Measurements from ENCODE around the gene SLC23A2. TPM values are rescaled to one million over a fixed set of nuclear protein-coding genes. Genes with fewer than 3 reads are reported as not detected.
"Not testable (repeated sequence)": the region's sequence is repeated elsewhere in the genome, so short reads cannot be mapped to it uniquely, and the experiment has no call there.

SLC23A2 gene
- total RNA-seq, 1 experiment from 2014 or later = 6.2 TPM

GRCh38 chr20:5008759-5009158, 7.4 kb upstream of the SLC23A2 start:
- peak; percentile 39 for DNase-seq (ENCODE audit: low read depth)

- no peak for DNase-seq (ENCODE audit: low read depth)
These were observed 4.0 kb upstream of the SLC23A2 start for GRCh38 chr20:5005326-5005725.

GRCh38 chr20:5004825-5005224, 3.5 kb upstream of the SLC23A2 start:
- DNase-seq (ENCODE audit: low read depth) = not testable (repeated sequence)

- DNase-seq (ENCODE audit: low read depth) = no peak
These were observed 2.3 kb upstream of the SLC23A2 start for GRCh38 chr20:5003626-5004025.

GRCh38 chr20:5002077-5002413, 735 bp upstream of the SLC23A2 start:
- DNase-seq (ENCODE audit: low read depth) = no peak

GRCh38 chr20:5000263-5001173, 792 bp downstream of the SLC23A2 start:
- DNase-seq (ENCODE audit: low read depth) = no peak

- no peak for DNase-seq (ENCODE audit: low read depth)
These were observed 1.5 kb downstream of the SLC23A2 start for GRCh38 chr20:4999788-5000187.

- no peak for DNase-seq (ENCODE audit: low read depth)
These were observed 3.1 kb downstream of the SLC23A2 start for GRCh38 chr20:4998160-4998651.

GRCh38 chr20:4997222-4997621, 4.1 kb downstream of the SLC23A2 start:
- DNase-seq (ENCODE audit: low read depth) = no peak

GRCh38 chr20:4989570-4989969, 11.7 kb downstream of the SLC23A2 start:
- DNase-seq (ENCODE audit: low read depth) = no peak

- no peak for DNase-seq (ENCODE audit: low read depth)
These were observed 14.2 kb downstream of the SLC23A2 start for GRCh38 chr20:4987130-4987529.

GRCh38 chr20:4985658-4986057, 15.7 kb downstream of the SLC23A2 start:
- no peak for DNase-seq (ENCODE audit: low read depth)

- no peak for DNase-seq (ENCODE audit: low read depth)
These were observed 19.0 kb downstream of the SLC23A2 start for GRCh38 chr20:4982281-4982680.

GRCh38 chr20:4979841-4980410, 21.4 kb downstream of the SLC23A2 start:
- DNase-seq (ENCODE audit: low read depth) = no peak

- DNase-seq (ENCODE audit: low read depth) = no peak
These were observed 23.0 kb downstream of the SLC23A2 start for GRCh38 chr20:4978050-4978918.

GRCh38 chr20:4976014-4976413, 25.3 kb downstream of the SLC23A2 start:
- DNase-seq (ENCODE audit: low read depth) = not testable (repeated sequence)

GRCh38 chr20:4973330-4974097, 27.8 kb downstream of the SLC23A2 start:
- DNase-seq (ENCODE audit: low read depth) = peak; percentile 77

GRCh38 chr20:4972506-4973251, 28.6 kb downstream of the SLC23A2 start:
- no peak for DNase-seq (ENCODE audit: low read depth)

- DNase-seq (ENCODE audit: low read depth) = no peak
These were observed 30.2 kb downstream of the SLC23A2 start for GRCh38 chr20:4971064-4971463.

GRCh38 chr20:4967752-4968477, 33.4 kb downstream of the SLC23A2 start:
- DNase-seq (ENCODE audit: low read depth) = no peak
